ENCODE measurements around the gene AQP11.
"Not testable (repeated sequence)": the region's sequence is repeated elsewhere in the genome, so short reads cannot be mapped to it uniquely, and the experiment has no call there.

The AQP11 gene

DNA sequence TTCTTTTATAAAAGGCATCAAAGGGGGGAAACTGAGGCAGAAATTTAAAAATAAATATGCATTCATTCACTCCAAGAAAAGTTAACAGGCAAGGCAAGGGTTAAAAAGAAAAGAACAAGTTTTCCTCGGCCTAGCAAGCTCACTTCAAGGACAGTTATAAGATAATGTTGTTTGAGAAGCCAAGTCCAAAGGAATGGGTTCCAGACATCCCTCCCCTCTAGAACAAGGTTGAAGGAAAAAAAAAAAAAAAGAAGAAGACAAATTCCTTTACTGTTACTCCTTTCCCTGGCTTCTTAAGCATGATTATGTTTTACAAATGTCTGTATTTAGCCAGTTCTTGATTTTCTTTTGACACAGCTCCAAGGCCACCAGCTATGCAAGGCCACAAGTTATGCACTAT lies 14.3 kb upstream of the AQP11 start:
- not testable (repeated sequence) for H2AK5ac ChIP-seq (ENCODE audit: low read depth, low read length); H2AFZ ChIP-seq (ENCODE audit: low read length); H3K4me3 ChIP-seq (ENCODE audit: low read length in 2 of 2); H3K4me2 ChIP-seq (ENCODE audit: insufficient read depth, low read length, poor library complexity, severe bottlenecking); H4K8ac ChIP-seq (ENCODE audit: low read depth, low read length); H2BK12ac ChIP-seq (ENCODE audit: low read length); H3K4ac ChIP-seq (ENCODE audit: low read length); H2BK120ac ChIP-seq (ENCODE audit: low read depth, low read length); H2BK5ac ChIP-seq (ENCODE audit: low read length); H3K18ac ChIP-seq (ENCODE audit: low read length); H3K14ac ChIP-seq (ENCODE audit: low read length); H3K4me1 ChIP-seq (ENCODE audit: control insufficient read depth in 2 of 2, insufficient read depth in 1 of 2, low read depth in 1 of 2, low read length in 2 of 2); H3K9ac ChIP-seq (ENCODE audit: low read depth, low read length, poor library complexity); H3K36me3 ChIP-seq (replicated peaks in 1 of 2; ENCODE audit: control insufficient read depth in 2 of 2, insufficient read depth in 2 of 2, low read length in 2 of 2); H2BK15ac ChIP-seq (ENCODE audit: low read length); H3K23ac ChIP-seq (ENCODE audit: low read depth, low read length, poor library complexity); DNase-seq (ENCODE audit: low spot score); H3K79me1 ChIP-seq (ENCODE audit: low read depth, low read length); H3K27ac ChIP-seq (replicated peaks; ENCODE audit: low read length); H3K27me3 ChIP-seq (ENCODE audit: control insufficient read depth in 3 of 3, insufficient read depth in 3 of 3, low read depth in 1 of 3, low read length in 3 of 3); H4K91ac ChIP-seq (ENCODE audit: low read depth, low read length, poor library complexity)
- peaks cover 2 to 15% of the 10 kb centered on the region in 2 donors for H3K9me3 ChIP-seq (replicated peaks in 1 of 2; ENCODE audit: control insufficient read depth in 2 of 2, insufficient read depth in 1 of 2, low read depth in 1 of 2, low read length in 2 of 2)
- no CpG with 5 or more reads among the region's 1 CpG for WGBS, 2 donors (ENCODE audit: extremely low coverage in 2 of 2, insufficient read length in 2 of 2, insufficient replicate concordance in 1 of 2)

DNA sequence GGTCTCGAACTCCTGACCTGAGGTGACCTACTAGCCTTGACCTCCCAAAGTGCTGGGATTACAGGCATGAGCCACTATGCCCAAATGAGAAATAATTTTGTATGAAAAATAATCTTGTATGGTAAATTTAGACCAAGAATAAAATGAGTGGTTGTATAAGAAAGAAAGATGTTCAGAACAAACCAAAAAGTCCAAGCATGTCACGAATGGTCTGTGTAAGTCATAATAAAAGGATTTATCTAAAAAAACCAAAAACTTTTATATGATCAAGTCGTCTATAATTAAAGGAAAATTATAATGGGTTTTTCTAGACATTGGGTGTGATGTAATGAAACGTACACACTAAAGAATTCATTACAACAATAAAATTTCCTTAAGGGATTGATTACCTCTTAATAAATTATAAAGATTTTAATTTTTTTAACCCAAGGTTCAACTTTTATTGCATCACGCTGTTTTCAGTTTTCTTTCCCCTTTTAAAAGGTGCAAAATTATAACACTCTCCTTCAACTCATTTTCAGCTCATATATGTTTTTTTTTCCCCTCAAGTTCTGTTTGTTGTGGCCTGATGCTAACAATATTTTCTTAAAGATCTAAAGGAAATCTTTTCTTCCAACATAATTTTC lies 8.9 kb upstream of the AQP11 start:
- peak; percentile 48 for DNase-seq (ENCODE audit: low spot score)
- WGBS, 2 donors (ENCODE audit: extremely low coverage in 2 of 2, insufficient read length in 2 of 2, insufficient replicate concordance in 1 of 2), result no CpG with 5 or more reads among the region's 5 CpGs

DNA sequence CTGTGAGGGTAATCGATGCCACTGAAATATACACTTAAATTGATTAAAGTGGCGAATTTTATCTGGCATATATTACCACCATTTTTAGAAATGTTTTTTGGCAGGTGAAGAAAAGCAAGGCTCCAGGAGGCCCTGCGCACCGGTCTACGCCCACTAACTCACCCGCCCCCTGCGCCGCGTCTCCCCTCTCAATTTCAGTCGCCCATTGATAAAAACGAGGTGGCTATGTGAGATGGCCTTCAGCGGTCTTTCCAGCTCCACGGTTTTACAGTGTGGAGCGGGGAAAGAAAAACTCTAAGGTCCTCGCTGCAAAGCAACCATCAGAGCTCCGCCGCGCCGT lies 602 bp upstream of the AQP11 start:
- peaks cover 0 to 2% (median 0%) of the 10 kb centered on the region in 3 experiments for H3K27me3 ChIP-seq (ENCODE audit: control insufficient read depth in 3 of 3, insufficient read depth in 3 of 3, low read depth in 1 of 3, low read length in 3 of 3)
- peak overlapping the region; percentile 85 for H3K18ac ChIP-seq (ENCODE audit: low read length)
- no peak overlapping the region for H2BK12ac ChIP-seq (ENCODE audit: low read length)
- H4K91ac ChIP-seq (ENCODE audit: low read depth, low read length, poor library complexity), result no peak overlapping the region
- H4K8ac ChIP-seq (ENCODE audit: low read depth, low read length), result no peak overlapping the region
- peak overlapping the region; percentile 49 to 80 for H3K4me3 ChIP-seq (ENCODE audit: low read length in 2 of 2)
- H3K9ac ChIP-seq (ENCODE audit: low read depth, low read length, poor library complexity), result peak overlapping the region; percentile 72
- peak overlapping the region; percentile 74 for H3K4me2 ChIP-seq (ENCODE audit: insufficient read depth, low read length, poor library complexity, severe bottlenecking)
- no peak overlapping the region for H3K14ac ChIP-seq (ENCODE audit: low read length)
- H3K9me3 ChIP-seq (replicated peaks in 1 of 2; ENCODE audit: control insufficient read depth in 2 of 2, insufficient read depth in 1 of 2, low read depth in 1 of 2, low read length in 2 of 2), result peaks cover 0 to 13% of the 10 kb centered on the region in 2 donors
- no peak overlapping the region for H2BK120ac ChIP-seq (ENCODE audit: low read depth, low read length)
- peak overlapping the region; percentile 71 for H3K27ac ChIP-seq (replicated peaks; ENCODE audit: low read length)
- no peak overlapping the region for H2BK15ac ChIP-seq (ENCODE audit: low read length)
- no peak overlapping the region for H2AK5ac ChIP-seq (ENCODE audit: low read depth, low read length)
- peak overlapping the region; percentile 92 for H2AFZ ChIP-seq (ENCODE audit: low read length)
- peak overlapping the region; percentile 65 for H3K23ac ChIP-seq (ENCODE audit: low read depth, low read length, poor library complexity)
- H3K79me1 ChIP-seq (ENCODE audit: low read depth, low read length), result peaks cover 2% of the 10 kb centered on the region
- H3K36me3 ChIP-seq (replicated peaks in 1 of 2; ENCODE audit: control insufficient read depth in 2 of 2, insufficient read depth in 2 of 2, low read length in 2 of 2), result peaks cover 0 to 7% of the 10 kb centered on the region in 2 donors
- no CpG with 5 or more reads among the region's 19 CpGs for WGBS, 2 donors (ENCODE audit: extremely low coverage in 2 of 2, insufficient read length in 2 of 2, insufficient replicate concordance in 1 of 2)
- no peak overlapping the region for H3K4ac ChIP-seq (ENCODE audit: low read length)
- H3K4me1 ChIP-seq (ENCODE audit: control insufficient read depth in 2 of 2, insufficient read depth in 1 of 2, low read depth in 1 of 2, low read length in 2 of 2), result peaks cover 2 to 8% of the 10 kb centered on the region in 2 donors
- no peak for DNase-seq (ENCODE audit: low spot score)
- H2BK5ac ChIP-seq (ENCODE audit: low read length), result no peak overlapping the region

More for the DNA sequence above, 8.9 kb upstream of the AQP11 start:
- H2AFZ ChIP-seq (ENCODE audit: low read length), result no peak overlapping the region
- H2BK15ac ChIP-seq (ENCODE audit: low read length), result no peak overlapping the region
- no peak overlapping the region for H3K4me3 ChIP-seq (ENCODE audit: low read length in 2 of 2)
- no peak overlapping the region for H2BK12ac ChIP-seq (ENCODE audit: low read length)
- no peak overlapping the region for H2BK5ac ChIP-seq (ENCODE audit: low read length)
- no peaks in the 10 kb centered on the region for H3K36me3 ChIP-seq (replicated peaks in 1 of 2; ENCODE audit: control insufficient read depth in 2 of 2, insufficient read depth in 2 of 2, low read length in 2 of 2)
- no peaks in the 10 kb centered on the region for H3K4me1 ChIP-seq (ENCODE audit: control insufficient read depth in 2 of 2, insufficient read depth in 1 of 2, low read depth in 1 of 2, low read length in 2 of 2)
- H3K9me3 ChIP-seq (replicated peaks in 1 of 2; ENCODE audit: control insufficient read depth in 2 of 2, insufficient read depth in 1 of 2, low read depth in 1 of 2, low read length in 2 of 2), result peaks cover 6 to 45% of the 10 kb centered on the region in 2 donors
- H3K27ac ChIP-seq (replicated peaks; ENCODE audit: low read length), result no peak overlapping the region
- H3K9ac ChIP-seq (ENCODE audit: low read depth, low read length, poor library complexity), result no peak overlapping the region
- H3K4me2 ChIP-seq (ENCODE audit: insufficient read depth, low read length, poor library complexity, severe bottlenecking), result no peak overlapping the region
- H2BK120ac ChIP-seq (ENCODE audit: low read depth, low read length), result no peak overlapping the region
- H3K27me3 ChIP-seq (ENCODE audit: control insufficient read depth in 3 of 3, insufficient read depth in 3 of 3, low read depth in 1 of 3, low read length in 3 of 3), result no peaks in the 10 kb centered on the region
- H3K14ac ChIP-seq (ENCODE audit: low read length), result no peak overlapping the region
- H3K23ac ChIP-seq (ENCODE audit: low read depth, low read length, poor library complexity), result no peak overlapping the region
- H2AK5ac ChIP-seq (ENCODE audit: low read depth, low read length), result no peak overlapping the region
- no peak overlapping the region for H3K4ac ChIP-seq (ENCODE audit: low read length)
- no peaks in the 10 kb centered on the region for H3K79me1 ChIP-seq (ENCODE audit: low read depth, low read length)
- H4K91ac ChIP-seq (ENCODE audit: low read depth, low read length, poor library complexity), result no peak overlapping the region
- no peak overlapping the region for H3K18ac ChIP-seq (ENCODE audit: low read length)
- no peak overlapping the region for H4K8ac ChIP-seq (ENCODE audit: low read depth, low read length)

DNA sequence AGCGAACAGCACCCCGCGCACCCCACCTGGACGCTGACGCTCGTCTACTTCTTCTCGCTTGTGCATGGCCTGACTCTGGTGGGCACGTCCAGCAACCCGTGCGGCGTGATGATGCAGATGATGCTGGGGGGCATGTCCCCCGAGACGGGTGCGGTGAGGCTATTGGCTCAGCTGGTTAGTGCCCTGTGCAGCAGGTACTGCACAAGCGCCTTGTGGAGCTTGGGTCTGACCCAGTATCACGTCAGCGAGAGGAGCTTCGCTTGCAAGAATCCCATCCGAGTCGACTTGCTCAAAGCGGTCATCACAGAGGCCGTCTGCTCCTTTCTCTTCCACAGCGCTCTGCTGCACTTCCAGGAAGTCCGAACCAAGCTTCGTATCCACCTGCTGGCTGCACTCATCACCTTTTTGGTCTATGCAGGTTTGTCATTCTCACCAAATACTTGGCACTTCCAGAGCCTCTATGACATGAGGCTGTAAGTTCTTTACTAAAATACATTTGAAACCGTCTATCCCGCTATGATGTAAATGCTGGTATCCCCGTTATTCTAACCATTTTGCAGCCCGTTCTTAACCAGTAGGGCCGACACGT lies 535 bp downstream of the AQP11 start:
- DNase-seq (ENCODE audit: low spot score), result peak; percentile 17
- no peak overlapping the region for H4K91ac ChIP-seq (ENCODE audit: low read depth, low read length, poor library complexity)
- peak overlapping the region; percentile 74 for H3K4me2 ChIP-seq (ENCODE audit: insufficient read depth, low read length, poor library complexity, severe bottlenecking)
- peaks cover 0 to 13% of the 10 kb centered on the region in 2 donors for H3K9me3 ChIP-seq (replicated peaks in 1 of 2; ENCODE audit: control insufficient read depth in 2 of 2, insufficient read depth in 1 of 2, low read depth in 1 of 2, low read length in 2 of 2)
- no peak overlapping the region for H3K14ac ChIP-seq (ENCODE audit: low read length)
- peaks cover 0 to 7% of the 10 kb centered on the region in 2 donors for H3K36me3 ChIP-seq (replicated peaks in 1 of 2; ENCODE audit: control insufficient read depth in 2 of 2, insufficient read depth in 2 of 2, low read length in 2 of 2)
- no peak overlapping the region for H2BK120ac ChIP-seq (ENCODE audit: low read depth, low read length)
- H3K4me1 ChIP-seq (ENCODE audit: control insufficient read depth in 2 of 2, insufficient read depth in 1 of 2, low read depth in 1 of 2, low read length in 2 of 2), result peaks cover 2 to 8% of the 10 kb centered on the region in 2 donors
- no peak overlapping the region for H4K8ac ChIP-seq (ENCODE audit: low read depth, low read length)
- no peak overlapping the region for H2AK5ac ChIP-seq (ENCODE audit: low read depth, low read length)
- peaks cover 2% of the 10 kb centered on the region for H3K79me1 ChIP-seq (ENCODE audit: low read depth, low read length)
- H2BK12ac ChIP-seq (ENCODE audit: low read length), result no peak overlapping the region
- peak overlapping the region; percentile 49 to 80 for H3K4me3 ChIP-seq (ENCODE audit: low read length in 2 of 2)
- H2BK15ac ChIP-seq (ENCODE audit: low read length), result no peak overlapping the region
- no peak overlapping the region for H3K4ac ChIP-seq (ENCODE audit: low read length)
- H3K27me3 ChIP-seq (ENCODE audit: control insufficient read depth in 3 of 3, insufficient read depth in 3 of 3, low read depth in 1 of 3, low read length in 3 of 3), result peaks cover 0 to 2% (median 0%) of the 10 kb centered on the region in 3 experiments
- H2AFZ ChIP-seq (ENCODE audit: low read length), result peak overlapping the region; percentile 92
- no peak overlapping the region for H3K27ac ChIP-seq (replicated peaks; ENCODE audit: low read length)
- peak overlapping the region; percentile 71 for H3K9ac ChIP-seq (ENCODE audit: low read depth, low read length, poor library complexity)
- H2BK5ac ChIP-seq (ENCODE audit: low read length), result no peak overlapping the region
- whole genome bisulfite sequencing, 2 donors (ENCODE audit: extremely low coverage in 2 of 2, insufficient read length in 2 of 2, insufficient replicate concordance in 1 of 2), result no CpG with 5 or more reads among the region's 31 CpGs
- H3K18ac ChIP-seq (ENCODE audit: low read length), result peak overlapping the region; percentile 5
- no peak overlapping the region for H3K23ac ChIP-seq (ENCODE audit: low read depth, low read length, poor library complexity)
